ENCODE measurements around the gene CMTR1. TPM values are rescaled to one million over a fixed set of nuclear protein-coding genes. Genes with fewer than 3 reads are reported as not detected.

CMTR1 gene
- total RNA-seq, 1 donor = 33.4 TPM

DNA sequence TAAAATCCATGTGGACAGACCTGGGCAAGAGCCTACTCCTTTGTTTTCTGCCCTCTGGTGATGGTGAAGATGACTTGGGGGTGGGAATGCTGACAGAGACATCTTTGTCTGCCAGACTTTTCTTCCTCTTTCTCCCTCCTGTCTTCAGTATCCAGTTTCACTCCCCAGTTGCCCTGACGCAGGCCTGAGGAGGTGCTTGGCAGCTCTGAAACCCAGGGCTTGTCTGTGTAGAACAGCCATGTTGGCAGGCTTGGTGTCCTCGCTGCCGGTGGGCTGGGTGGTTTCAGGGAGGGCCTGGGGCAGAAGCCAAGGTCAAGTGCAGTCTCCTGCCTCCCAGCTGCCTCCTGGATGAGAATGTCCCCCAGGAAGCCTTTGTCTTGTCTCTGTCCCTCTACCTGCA is 44.2 kb downstream of the CMTR1 start:
- no peak for DNase-seq (ENCODE audit: low read depth in 2 of 3, low spot score in 2 of 3)

DNA sequence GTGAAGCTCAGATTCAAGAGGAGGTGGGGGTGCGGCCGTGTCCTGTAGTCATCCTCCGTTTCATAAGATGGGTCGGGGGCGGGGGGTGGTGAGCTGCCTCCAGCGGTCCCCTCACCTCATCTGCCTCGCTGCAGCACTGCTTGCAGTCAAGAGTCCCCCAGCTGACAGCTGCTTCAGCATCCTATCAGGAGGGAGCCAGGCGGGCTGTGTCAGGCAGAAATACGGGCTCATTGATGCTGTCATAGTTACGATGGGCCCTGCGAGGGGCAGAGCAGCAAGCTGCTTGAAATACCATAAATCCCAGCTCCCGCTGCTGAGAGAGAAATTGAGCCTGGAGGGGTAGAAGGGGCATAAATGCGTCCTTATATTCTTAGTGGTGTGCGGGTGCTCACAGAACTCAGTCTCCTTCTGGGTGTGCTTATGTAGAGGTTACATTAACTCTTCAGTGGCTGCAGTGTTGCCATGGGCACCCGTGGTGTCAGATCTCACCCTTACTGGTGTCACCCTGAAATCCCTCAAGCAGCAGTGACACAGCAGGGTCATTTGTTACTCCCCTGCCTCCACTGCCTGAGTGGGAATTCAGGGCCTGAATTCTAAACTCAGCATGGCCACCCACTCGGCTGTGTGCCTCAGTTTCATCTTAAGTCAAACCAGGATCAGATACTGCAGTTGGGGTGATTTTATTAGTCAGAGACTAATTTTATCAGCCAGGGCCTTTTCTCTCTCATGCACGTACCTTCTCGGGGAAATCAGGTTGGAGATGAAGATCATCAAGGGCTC is 44.8 kb downstream of the CMTR1 start:
- DNase-seq (ENCODE audit: low read depth in 2 of 3, low spot score in 2 of 3) = no peak

DNA sequence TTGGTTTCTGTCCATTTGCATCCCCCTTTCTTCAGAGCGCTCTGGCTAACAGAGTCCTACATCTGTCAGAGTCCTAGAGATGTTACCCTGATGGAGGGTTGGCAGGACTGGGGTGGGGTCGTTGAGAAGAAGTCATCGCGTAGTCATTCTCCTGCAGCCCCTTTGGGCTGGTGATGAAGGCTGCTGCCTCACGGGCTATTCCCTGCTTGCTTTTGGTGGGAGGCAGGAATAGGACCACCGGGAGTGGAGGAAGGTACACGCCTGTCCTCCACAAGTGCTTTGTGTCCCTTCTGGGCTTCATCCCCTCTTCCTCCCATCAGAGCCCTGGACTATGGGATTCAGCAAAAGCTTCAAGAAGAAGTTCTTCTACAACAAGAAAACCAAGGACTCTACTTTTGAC is 45.8 kb downstream of the CMTR1 start:
- DNase-seq (ENCODE audit: low read depth in 2 of 3, low spot score in 2 of 3) = no peak

DNA sequence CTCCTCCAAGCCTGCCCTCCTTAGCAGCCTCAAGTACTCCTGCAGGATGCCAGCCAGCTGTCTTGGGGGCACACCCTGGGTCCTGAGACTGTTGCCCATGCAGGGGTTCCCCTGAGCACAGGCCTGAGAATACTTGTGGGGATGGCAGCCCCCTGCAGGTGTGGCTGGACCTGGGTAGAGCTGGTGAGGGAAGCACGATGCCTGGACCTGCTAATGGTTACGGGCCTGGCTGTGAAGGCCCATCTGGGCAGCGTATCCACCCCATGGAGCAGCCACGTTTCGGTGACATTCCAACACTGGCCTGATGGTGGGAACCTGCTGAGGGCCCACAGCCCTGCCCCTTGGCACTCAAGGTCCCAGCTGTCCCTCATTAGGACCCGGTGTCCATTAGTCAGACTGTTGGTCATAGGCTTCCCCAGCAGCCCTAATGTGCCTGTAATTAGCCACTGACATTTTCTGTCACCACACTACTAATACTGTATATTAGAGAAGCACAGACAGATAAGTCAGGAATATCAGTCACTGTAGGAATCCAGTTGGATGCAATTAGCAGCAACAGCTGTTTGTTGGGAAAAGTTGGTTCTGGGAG is 46.3 kb downstream of the CMTR1 start:
- no peak for DNase-seq (ENCODE audit: low read depth in 2 of 3, low spot score in 2 of 3)

DNA sequence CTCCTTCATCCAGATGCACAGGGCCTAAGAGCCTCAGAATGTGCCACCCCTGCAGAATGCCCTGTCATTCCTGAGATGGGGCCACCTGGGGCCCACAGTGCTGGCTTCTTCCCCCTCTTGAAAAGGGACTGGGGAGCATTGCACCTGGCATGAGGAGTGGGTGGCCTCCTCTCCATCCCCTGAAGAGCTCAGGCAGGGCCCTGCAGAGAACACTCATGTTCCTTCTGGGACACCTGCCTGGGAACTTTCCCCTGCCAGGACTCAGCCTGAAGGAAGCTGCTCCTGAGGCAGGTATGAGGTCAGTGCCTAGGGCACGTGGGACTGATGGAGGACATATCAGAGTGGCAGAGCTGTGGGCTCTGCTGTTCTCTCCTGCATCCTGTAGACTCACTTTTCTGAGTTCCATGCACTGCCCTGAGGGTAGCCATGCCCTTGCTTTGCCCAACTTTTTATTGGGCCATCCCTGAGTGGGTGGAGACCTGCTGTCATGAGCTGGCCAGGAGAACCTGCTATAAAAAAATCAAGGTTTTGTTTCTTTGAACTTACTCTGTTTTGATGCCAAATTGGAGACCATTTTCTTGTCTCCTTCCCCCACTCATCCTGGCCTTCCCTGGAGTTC is 47.2 kb downstream of the CMTR1 start:
- no peak for DNase-seq (ENCODE audit: low read depth in 2 of 3, low spot score in 2 of 3)

DNA sequence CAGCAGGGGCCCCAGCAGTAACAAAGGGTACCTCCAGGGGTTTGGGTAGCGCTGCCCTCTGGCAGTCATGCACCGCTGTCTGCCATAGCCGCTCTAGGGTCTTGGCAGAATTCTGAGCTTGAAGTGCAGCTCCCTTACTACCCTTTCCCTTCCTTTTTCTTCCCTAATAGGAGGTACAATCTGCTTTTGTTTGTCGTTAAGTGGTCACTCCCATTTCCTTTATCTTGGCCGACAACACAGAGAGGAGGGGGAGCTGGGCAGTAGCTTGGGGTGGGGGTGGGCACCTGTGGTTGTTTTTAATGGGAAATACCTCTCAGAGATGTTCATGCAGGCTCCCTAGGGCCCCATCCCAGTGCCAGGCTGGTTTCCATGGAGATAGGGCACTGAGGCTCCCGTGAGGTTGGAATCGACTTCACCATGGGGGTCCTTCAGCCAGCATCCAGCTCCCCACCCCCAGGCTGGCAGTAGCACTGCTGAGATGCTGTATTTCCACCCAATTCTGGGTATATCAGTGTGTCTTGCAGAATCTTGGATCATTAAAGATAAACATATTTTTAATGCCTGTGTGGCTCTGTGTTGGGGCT is 48.0 kb downstream of the CMTR1 start:
- no peak for DNase-seq (ENCODE audit: low read depth in 2 of 3, low spot score in 2 of 3)

DNA sequence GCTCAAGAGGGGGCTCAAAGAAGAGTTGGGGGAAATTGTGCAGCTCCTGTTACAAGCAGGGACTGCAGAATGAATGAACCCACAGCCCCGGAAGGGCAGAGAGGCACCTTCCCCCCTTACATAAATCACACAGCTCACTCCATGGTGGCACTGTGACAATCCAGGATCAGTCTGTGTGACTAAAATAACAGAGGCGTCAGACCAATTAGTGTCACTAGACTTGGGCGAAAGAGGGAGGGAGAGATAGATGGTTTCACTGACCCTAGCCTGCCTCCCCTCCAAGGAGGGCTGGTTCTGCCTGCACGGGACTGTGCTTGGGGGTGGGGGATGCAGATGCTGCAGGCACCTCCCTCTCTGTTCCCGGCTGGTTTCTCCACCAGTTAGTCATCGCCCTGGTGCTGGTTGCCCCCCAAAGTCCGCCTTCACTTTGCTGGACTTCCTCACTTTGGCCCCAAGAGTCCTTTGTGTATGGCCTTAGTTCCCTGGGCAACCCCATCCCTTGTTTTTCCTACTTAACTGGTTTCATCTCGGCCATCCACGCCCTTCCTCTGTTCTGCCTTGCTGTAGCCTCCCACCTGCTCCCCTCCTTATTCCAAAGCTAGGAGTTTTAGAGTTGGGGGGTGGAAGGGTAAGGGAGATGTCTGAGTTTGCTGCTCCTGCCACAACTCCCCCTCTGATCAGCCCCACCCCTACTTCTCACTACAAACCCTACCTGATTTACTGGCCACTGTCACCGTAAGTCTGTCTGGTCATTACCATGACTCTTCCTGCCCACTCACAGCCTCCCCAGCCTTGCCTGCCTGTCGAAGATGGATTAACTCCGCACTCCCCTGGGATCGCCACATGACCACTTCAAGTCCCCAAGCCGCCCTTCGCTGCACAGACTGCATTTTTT is 48.9 kb downstream of the CMTR1 start:
- DNase-seq (ENCODE audit: low read depth in 2 of 3, low spot score in 2 of 3) = no peak

DNA sequence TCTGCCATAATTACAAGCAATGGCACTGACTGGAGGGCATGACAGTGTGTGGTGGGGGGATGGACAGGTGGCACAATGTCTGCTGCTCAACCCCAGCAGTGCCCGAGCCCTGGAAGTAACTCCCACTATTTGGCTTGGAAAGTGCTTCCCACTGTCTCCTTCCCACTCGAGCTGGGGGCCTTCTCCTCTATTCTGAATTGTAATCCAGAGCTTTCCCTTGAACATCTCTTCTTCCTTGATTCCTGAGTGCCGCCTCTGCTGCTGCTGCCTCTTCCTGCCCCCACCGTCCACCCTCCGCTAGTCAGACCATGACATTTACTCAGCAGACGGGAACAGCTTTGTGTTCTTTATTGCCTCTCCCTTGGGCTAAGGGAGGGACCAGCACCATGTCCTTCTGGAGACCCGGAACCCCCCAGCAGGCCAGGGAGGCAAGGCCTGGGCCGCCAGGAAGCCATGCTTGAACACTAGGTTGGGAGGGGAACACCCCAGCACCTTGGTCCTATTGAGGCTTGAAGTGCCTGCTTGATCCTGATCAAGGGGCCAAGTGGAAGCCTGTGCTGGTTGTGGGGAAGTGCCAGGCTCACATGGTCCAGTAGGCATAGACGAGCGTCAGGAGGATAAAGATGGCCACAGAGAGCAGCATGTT is 49.7 kb downstream of the CMTR1 start:
- no peak for DNase-seq (ENCODE audit: low read depth in 2 of 3, low spot score in 2 of 3)

DNA sequence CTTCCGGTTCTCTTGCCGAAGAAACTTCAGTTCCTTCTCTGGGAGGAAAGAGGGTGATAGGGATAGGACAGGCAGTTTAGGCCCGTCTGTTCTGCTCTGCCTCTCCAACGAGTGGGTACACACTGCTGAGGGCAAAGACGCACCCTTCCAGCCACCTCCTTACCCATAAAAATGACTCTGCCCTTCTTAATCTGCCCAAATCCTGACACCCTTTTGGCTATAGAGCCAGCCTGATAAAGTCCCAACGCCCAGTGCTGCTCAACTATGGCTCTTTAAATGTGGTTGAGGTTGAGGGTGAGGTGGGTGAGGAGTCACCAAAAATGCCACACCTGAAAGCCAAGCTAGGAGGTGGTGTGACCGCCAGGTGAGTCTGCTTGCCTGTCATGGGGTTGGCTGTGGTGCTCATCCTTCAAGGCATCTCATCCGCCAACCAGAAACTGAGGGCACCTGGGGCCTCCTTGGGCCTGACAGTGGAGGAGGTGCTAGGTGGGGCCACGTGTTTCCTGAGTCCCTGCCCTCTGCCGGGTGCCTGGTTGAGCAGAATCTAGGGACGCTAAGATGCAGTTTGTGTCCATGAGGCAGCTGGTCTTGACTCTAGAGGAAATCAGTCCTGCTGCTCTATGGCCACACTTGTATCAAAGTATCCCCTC is 50.4 kb downstream of the CMTR1 start:
- DNase-seq (ENCODE audit: low read depth in 2 of 3, low spot score in 2 of 3) = no peak

DNA sequence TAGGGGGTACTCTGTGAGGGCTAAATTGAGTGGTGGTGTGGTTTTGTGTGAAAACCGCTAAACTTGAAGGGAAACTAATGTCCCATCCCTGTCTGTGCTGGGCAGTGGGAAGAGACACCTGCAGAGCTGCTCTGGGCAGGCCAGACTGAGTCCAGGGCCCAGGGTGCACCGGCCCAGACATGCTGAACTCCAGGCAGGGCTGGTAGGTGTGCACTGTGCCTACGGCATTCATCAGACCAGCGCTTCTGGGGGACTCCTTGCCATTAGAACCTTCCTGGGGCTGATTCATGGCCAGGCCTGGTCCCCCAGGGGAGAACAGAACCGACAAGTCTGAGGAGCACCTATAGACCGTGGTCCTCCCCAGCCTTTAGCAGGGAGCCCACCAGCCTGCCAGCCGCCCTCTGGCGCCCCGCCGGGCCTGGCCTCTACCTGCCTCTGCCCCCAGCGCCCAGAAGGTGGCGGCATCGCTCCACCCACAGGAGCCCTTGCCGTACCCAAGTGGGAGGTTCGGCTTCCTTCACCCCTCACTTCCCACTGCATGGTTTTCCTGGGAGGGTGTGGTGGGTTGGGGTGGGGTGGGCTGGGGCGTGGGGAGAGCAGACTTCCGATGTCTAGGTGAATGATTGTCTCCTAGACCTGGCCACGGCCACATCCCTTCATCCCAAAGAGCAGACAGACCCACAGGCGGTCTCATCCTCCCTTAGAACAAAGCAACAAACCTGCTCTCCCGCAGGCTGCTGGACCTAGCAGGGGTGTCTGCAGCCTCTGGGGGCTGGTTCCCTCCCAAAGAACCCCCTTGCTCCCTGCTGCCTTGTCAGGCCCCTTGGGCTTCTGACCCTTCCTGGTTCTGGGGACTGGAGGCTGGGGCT is 51.1 kb downstream of the CMTR1 start:
- DNase-seq (ENCODE audit: low read depth in 2 of 3, low spot score in 2 of 3) = peak; percentile 59 to 71 (median 69)

DNA sequence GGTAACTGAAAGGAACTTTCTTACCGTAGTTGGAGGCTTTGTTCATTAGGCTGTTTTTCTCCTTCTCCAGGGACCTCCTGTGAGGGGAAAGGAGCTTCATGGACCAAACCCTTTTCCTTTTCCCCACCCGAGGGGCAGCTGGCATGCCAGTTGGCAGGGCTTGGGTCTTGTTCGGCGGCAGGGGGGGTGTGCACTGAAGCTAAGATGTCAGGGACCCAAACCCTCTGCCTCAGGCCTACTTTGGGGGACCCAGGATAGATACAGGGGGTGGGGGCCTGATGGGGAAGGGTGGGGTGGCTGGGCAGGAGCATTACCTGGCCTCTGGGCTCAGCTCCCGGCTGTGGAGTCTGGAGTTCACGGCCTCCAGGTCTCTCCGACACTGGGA is 51.8 kb downstream of the CMTR1 start:
- DNase-seq (ENCODE audit: low read depth in 2 of 3, low spot score in 2 of 3) = no peak

DNA sequence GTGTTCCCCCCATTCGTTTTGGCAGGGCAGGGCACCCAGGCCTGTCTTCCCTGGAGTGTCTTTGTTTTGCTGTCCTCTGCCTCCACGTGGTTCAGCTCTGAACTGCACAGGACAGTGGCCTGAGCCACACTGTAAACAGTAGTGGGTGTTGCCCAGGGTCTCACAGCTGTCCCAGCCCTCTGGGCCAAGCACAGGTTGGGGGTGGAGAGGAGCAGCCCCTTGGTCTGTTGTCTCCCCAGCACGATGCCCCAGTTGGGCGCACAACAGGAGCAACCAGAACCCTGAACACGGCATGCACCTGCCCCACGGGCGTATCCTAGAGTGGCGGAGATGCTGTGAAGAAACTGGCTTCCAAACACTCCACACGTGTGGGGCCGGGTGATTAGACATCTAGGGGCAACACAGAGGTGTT is 52.3 kb downstream of the CMTR1 start:
- no peak for DNase-seq (ENCODE audit: low read depth in 2 of 3, low spot score in 2 of 3)

DNA sequence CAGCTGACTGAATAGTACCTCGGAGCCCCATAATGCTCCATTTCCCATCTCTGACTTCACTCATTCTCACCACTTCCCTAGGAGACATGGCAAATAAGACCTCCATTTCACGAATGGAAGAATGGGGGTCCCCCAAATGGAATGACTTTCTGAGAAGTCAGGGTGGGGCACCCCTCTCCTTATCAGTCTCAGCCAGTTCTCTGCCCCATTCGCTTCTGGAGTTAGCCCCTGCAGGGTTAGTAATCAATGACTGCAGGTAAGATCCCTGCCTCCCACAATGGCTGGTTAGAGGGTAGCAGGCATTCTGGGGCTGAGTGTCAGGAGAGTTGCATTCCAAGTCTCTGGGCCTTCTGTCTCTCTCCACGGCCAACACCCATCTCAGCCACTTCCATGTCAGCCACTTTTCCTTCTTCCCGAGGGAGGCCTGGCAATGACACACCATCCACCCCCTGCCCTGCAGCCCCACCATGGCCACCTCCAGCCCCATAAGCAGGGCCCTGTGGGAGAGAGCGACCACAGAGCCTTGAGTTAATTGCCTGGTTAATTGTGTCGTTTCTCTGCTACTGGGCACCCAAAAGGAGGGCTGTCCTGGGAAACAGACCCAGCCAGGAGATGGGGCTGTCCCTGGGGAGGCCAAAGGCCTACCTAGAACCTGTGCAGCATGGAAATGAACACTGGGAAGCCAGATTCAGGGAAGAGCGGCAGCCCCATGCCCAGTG is 53.3 kb downstream of the CMTR1 start:
- no peak for DNase-seq (ENCODE audit: low read depth in 2 of 3, low spot score in 2 of 3)

DNA sequence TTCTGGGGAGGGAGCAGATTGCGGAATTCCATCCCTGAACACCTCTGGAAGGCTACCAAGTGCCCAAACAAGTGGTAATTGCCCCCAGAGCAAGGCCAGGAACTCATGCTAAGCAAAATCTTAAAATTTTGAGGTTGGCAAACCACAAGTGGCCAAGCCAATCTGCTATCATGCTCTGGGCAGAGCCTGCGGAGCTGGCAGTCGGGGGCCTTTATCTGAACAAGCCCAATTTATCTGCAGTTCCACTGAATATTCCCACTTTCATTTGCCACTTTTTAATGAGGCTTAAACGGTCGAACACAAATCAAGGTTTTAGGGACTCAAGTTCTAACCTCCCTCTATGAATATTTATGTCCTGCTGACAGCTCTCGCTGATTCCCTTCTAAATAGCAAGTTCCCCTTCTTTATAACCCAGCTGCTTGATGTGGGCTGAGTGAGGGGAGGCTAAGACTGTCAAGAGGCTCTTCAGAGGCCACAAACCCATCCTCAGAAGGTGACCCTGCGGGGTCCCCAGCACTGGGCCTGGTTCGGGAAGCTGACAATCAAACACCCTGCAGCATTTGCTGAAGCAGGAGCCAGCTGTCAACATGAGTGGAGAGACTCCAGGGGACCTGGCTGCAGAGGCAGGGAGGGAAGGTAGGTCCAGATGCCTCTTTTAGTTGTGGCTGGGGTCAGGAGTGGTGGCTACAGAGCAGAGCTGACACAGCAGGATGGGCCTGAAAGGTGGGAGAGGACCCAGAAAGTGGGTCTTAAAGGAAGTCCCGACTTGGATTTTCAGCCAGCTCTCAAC is 54.8 kb downstream of the CMTR1 start:
- DNase-seq (ENCODE audit: low read depth in 2 of 3, low spot score in 2 of 3) = peak in 1 of 3 donors; percentile 41

DNA sequence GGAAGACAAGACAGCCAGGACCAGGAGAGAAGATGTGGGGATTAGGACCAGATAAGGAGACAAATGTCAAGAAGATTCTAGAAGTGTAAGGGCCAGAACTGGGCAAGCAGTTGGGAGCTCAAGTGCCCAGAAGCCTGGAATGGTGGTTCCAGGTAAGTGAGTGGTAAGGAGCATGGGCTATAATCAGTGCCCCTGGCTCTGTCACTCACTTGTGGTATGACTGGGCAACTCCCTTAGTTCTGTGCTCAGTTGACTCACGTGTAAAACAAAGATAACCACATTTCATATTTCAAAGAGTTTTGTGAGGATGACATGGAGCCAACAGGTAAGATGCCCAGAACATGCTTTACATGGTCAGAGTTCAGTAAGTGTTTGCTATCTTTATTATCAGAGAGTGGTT is 55.5 kb downstream of the CMTR1 start:
- no peak for DNase-seq (ENCODE audit: low read depth in 2 of 3, low spot score in 2 of 3)

DNA sequence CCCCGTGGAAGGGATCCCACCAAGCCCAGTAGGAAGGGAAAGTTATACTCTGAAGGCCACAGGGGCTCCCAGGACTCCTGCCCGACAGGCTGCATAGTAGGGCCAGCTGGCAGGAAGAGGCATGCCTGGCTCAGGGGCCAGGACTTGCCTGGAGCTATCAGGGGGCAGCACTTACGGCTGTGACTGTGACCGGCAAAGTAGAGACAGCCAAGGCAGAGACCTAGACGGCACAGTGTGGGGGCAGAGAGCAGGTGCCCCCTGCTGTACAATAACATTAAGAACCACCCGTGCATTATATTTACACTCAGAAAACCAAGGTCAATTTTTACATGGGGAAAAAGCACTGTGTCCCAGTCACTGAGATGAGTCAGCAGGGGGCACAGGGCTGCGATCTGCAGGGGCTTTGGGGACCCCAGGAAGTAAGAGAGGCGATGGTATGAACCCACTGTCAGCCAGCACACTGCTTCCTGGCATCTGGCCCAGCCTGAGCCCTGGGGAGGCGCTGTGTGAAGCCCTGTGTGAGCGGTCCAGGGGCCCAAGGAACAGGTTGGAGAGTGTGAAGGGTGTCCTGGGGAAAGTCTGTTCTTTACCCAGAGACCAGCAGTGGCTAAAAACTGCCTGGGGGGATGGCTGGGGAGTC is 56.8 kb downstream of the CMTR1 start:
- peak in 1 of 3 donors; percentile 64 for DNase-seq (ENCODE audit: low read depth in 2 of 3, low spot score in 2 of 3)
